EL (cell line): ENCODE results near the gene SWAP70.
"Not testable (repeated sequence)": the region's sequence is repeated elsewhere in the genome, so short reads cannot be mapped to it uniquely, and the experiment has no call there.

Source experiments
- DNase-seq: peaks from one replicate; pipeline ENCODE4 v3.0.0-alpha.2; 2016

Gene SWAP70

GRCh38 chr11:9663699-9664275 is at the start of gene SWAP70:
Gene SWAP70, plus strand, starts transcription at chr11:9664077. Its CDS starts 103 bp downstream, at chr11:9664180.
- DNase-seq, result peak; percentile 93

GRCh38 chr11:9615031-9615451 is 48.8 kb upstream of the SWAP70 start:
- DNase-seq, result no peak

- DNase-seq, result no peak
Observed at GRCh38 chr11:9616042-9616675, 47.7 kb upstream of the SWAP70 start.

GRCh38 chr11:9616858-9617257 is 47.0 kb upstream of the SWAP70 start:
- DNase-seq, result no peak

GRCh38 chr11:9617940-9618339 is 45.9 kb upstream of the SWAP70 start:
- DNase-seq, result peak; percentile 70

- no peak for DNase-seq
Observed at GRCh38 chr11:9619004-9619403, 44.9 kb upstream of the SWAP70 start.

- no peak for DNase-seq
Observed at GRCh38 chr11:9619971-9620370, 43.9 kb upstream of the SWAP70 start.

- not testable (repeated sequence) for DNase-seq
Observed at GRCh38 chr11:9622353-9622752, 41.5 kb upstream of the SWAP70 start.

GRCh38 chr11:9623053-9623452 is 40.8 kb upstream of the SWAP70 start:
- DNase-seq, result not testable (repeated sequence)

GRCh38 chr11:9624448-9624847 is 39.4 kb upstream of the SWAP70 start:
- DNase-seq, result no peak

- DNase-seq, result no peak
Observed at GRCh38 chr11:9625162-9625561, 38.7 kb upstream of the SWAP70 start.

- no peak for DNase-seq
Observed at GRCh38 chr11:9625728-9626127, 38.1 kb upstream of the SWAP70 start.

- no peak for DNase-seq
Observed at GRCh38 chr11:9626496-9627394, 37.1 kb upstream of the SWAP70 start.

- no peak for DNase-seq
Observed at GRCh38 chr11:9629064-9629463, 34.8 kb upstream of the SWAP70 start.

GRCh38 chr11:9633679-9634078 is 30.2 kb upstream of the SWAP70 start:
- DNase-seq, result no peak

- DNase-seq, result no peak
Observed at GRCh38 chr11:9636691-9637090, 27.2 kb upstream of the SWAP70 start.

- no peak for DNase-seq
Observed at GRCh38 chr11:9639099-9639498, 24.8 kb upstream of the SWAP70 start.

- DNase-seq, result no peak
Observed at GRCh38 chr11:9639985-9640384, 23.9 kb upstream of the SWAP70 start.

- DNase-seq, result no peak
Observed at GRCh38 chr11:9642894-9643293, 21.0 kb upstream of the SWAP70 start.

- DNase-seq, result no peak
Observed at GRCh38 chr11:9643751-9644150, 20.1 kb upstream of the SWAP70 start.

- no peak for DNase-seq
Observed at GRCh38 chr11:9645881-9646280, 18.0 kb upstream of the SWAP70 start.

GRCh38 chr11:9646324-9646723 is 17.6 kb upstream of the SWAP70 start:
- no peak for DNase-seq

- DNase-seq, result no peak
Observed at GRCh38 chr11:9651481-9651880, 12.4 kb upstream of the SWAP70 start.
